ENCODE measurements around the gene IKZF1. TPM values are rescaled to one million over a fixed set of nuclear protein-coding genes. Genes with fewer than 3 reads are reported as not detected.

IKZF1 gene
- total and polyA plus RNA-seq, 2 of the 13 experiments (the other 11 are each of a cell fraction or from before 2014, with no cell fraction given): not detected

- Histone ChIP-seq H3K36me3 (replicated peaks in 1 of 2; ENCODE audit: control insufficient read depth in 1 of 2, insufficient read depth in 2 of 2, low read length in 2 of 2) (no peaks in the 10 kb centered on the region), H3K4me3 (replicated peaks in 1 of 3; ENCODE audit: insufficient read depth in 1 of 3, low read depth in 2 of 3, low read length in 3 of 3) (no peak overlapping the region), H3K79me2 (ENCODE audit: insufficient read depth, low read length) (no peaks in the 10 kb centered on the region), H3K4me1 (ENCODE audit: insufficient read depth, low read length) (no peaks in the 10 kb centered on the region), H3K9ac (ENCODE audit: insufficient read depth, low read depth, low read length) (no peak overlapping the region), H3K4me2 (ENCODE audit: low read depth, low read length) (no peak overlapping the region), H3K27ac (ENCODE audit: extremely low read length, insufficient read depth, low read length) (no peak overlapping the region), H2AFZ (ENCODE audit: low read length) (no peak overlapping the region), H3K9me3 (ENCODE audit: low read length) (no peaks in the 10 kb centered on the region), H4K20me1 (ENCODE audit: insufficient read depth, low read length) (no peaks in the 10 kb centered on the region), H3K27me3 (ENCODE audit: control insufficient read depth in 1 of 2, insufficient read depth in 2 of 2, low read length in 2 of 2) (no peaks in the 10 kb centered on the region)
- ATAC-seq (no peak), FAIRE-seq (no peak), DNase-seq (ENCODE audit: low spot score) (no peak)
- POLR2A ChIA-PET: no interaction called here
- intact Hi-C loops (cut with micrococcal nuclease; ENCODE audit: unreplicated experiment) (no loop called here), in situ Hi-C loops (cut with HindIII; ENCODE audit: extremely low pct_ligation_motif_present, low pct_unique_long_range_greater_than_20kb) (no loop called here)
- CTCF ChIA-PET (ENCODE audit: low intra/inter-chr PET ratio, low total read pairs): no interaction called here
- no peak for TF ChIP-seq MXI1 (IDR thresholded peaks at IDR 0.05; ENCODE audit: borderline replicate concordance, low read depth, low read length)
- no peak for TF ChIP-seq TFDP2 (CRISPR knock-in tag; IDR thresholded peaks at IDR 0.05)
- no peak for TF ChIP-seq PRDM4 (CRISPR knock-in tag; IDR thresholded peaks at IDR 0.05; ENCODE audit: borderline replicate concordance)
- no peak for TF ChIP-seq DRAP1 (CRISPR knock-in tag; IDR thresholded peaks at IDR 0.05)
- TF ChIP-seq ZNF510 (CRISPR knock-in tag; IDR thresholded peaks at IDR 0.05; ENCODE audit: low read depth): no peak
- TF ChIP-seq TEF (CRISPR knock-in tag; IDR thresholded peaks at IDR 0.05): no peak
- no peak for TF ChIP-seq RFXANK (CRISPR knock-in tag; IDR thresholded peaks at IDR 0.05)
- TF ChIP-seq HINFP (CRISPR knock-in tag; IDR thresholded peaks at IDR 0.05; ENCODE audit: low read depth): no peak
- TF ChIP-seq SYNCRIP (IDR thresholded peaks at IDR 0.05; ENCODE audit: insufficient read depth, low read depth, low read length): no peak
- TF ChIP-seq ZNF678 (CRISPR knock-in tag; IDR thresholded peaks at IDR 0.05): no peak
- 0% methylated on average over 1 of the region's 1 CpG for WGBS (ENCODE audit: low lambda C conversion rate)
- no TSS peak for BruUV-seq (replicated peaks)
Observed at GRCh38 chr7:50273301-50273700, 31.2 kb upstream of the IKZF1 start.
